GM12801 (cell line): ENCODE results near the gene TRAF3IP3.

Experiments
- TF ChIP-seq, protein P1 (sequence below): IDR thresholded peaks from one replicate; pipeline ENCODE4 v1.5.1; 2011; ENCODE audit warnings: control low read depth; ENCODE audit not compliant: insufficient read length; ENCODE audit errors: extremely low read depth

TRAF3IP3 gene

DNA sequence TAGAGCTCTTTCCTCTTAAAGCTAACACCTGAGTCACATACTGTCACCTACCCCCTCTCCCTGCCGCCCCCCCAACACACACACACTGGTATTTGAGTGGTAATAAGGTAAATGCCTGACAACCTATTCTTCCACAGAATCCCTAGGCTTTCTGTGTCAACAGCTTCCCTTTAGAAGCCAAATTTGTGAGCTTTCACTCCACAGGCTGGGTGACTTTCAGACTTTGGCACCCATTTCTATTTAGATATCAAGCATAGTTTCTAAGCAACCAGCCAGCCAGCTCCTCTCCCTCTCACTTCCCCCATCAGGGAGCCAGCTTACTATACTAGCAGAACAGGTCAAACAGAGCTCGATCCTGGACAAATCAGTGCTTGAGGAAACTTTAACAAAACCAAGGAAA is 31.7 kb downstream of the TRAF3IP3 start:
- TF ChIP-seq, protein P1, sequence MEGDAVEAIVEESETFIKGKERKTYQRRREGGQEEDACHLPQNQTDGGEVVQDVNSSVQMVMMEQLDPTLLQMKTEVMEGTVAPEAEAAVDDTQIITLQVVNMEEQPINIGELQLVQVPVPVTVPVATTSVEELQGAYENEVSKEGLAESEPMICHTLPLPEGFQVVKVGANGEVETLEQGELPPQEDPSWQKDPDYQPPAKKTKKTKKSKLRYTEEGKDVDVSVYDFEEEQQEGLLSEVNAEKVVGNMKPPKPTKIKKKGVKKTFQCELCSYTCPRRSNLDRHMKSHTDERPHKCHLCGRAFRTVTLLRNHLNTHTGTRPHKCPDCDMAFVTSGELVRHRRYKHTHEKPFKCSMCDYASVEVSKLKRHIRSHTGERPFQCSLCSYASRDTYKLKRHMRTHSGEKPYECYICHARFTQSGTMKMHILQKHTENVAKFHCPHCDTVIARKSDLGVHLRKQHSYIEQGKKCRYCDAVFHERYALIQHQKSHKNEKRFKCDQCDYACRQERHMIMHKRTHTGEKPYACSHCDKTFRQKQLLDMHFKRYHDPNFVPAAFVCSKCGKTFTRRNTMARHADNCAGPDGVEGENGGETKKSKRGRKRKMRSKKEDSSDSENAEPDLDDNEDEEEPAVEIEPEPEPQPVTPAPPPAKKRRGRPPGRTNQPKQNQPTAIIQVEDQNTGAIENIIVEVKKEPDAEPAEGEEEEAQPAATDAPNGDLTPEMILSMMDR = no peak

DNA sequence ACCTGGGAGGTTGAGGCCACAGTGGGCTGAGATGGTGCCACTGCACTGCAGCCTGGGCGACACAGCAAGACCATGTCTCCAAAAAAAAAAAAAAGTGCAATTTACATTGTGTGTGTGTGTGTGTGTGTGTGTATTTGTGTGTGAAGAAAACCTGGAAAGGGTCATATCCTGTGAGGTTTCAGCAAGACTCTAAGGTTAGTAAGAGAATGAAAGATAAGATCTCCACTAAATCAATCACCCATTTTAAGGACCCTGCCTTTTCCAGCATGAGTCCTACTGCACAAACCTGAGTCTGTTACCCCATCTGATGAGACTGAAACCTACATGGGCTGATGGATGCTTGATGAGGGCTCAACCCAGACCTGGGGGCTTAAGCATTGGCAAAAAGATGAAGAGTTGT is 33.4 kb downstream of the TRAF3IP3 start:
- TF ChIP-seq, protein P1 = no peak

DNA sequence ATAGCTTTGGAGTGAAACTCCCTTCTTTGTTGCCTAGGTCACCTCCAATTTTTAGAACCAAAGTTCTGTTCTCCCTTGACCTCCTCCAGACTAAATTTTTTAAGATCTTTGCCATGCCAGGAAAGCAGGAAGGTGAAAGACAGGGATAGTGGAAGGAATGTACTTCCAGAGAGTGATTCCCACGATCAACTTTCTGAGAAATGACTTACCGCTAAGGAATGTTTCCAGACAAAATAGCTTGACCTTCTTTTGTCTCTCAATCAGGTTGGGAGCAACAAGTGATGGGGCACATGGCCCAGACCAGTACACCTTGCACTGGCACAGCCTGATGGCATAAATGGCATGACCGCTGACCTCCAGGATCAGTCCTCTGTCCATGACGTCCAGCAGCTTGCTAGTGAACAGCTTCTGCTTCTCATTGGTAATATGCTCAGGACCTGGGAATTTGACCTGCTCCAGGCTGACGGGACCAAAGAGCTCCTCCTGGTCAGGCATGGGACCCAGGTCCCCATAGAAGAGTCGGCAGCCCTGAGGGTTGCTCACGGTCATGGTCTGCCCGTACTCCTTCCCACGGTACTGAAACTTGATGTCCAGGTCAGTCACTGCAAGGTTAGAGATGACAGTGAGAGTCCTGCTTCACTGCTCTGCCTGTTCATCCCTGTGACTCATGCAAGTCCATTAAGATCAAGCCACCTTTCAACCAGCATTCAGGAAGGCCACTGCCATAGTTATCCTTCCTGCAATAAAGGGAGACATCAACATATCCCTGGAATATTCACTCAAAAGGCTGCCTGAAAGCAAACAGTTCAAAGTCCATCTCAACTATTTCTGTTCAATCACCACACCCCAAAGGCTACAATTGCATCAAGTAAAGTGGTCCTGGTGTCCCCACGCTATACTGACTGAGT is 34.7 kb downstream of the TRAF3IP3 start:
- TF ChIP-seq, protein P1 = no peak

DNA sequence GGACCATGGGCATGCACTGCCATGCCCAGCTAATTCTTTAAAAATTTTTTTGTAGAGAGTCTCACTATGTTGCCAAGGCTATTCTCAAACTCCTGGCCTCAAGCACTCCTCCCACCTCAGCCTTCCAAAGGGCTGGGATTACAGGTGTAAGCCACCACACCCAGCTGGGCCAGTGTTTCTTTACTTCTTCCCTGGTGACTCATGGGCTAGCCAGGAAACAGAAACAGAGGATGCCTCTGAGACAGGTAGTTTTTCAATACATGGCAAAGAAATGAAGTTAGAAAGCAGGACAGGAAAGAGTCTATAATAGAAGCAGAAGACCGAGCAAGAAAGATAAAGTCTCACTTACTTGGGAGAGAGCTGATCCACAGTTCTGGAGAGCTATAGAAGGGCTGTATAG is 36.1 kb downstream of the TRAF3IP3 start:
- TF ChIP-seq, protein P1 = no peak

DNA sequence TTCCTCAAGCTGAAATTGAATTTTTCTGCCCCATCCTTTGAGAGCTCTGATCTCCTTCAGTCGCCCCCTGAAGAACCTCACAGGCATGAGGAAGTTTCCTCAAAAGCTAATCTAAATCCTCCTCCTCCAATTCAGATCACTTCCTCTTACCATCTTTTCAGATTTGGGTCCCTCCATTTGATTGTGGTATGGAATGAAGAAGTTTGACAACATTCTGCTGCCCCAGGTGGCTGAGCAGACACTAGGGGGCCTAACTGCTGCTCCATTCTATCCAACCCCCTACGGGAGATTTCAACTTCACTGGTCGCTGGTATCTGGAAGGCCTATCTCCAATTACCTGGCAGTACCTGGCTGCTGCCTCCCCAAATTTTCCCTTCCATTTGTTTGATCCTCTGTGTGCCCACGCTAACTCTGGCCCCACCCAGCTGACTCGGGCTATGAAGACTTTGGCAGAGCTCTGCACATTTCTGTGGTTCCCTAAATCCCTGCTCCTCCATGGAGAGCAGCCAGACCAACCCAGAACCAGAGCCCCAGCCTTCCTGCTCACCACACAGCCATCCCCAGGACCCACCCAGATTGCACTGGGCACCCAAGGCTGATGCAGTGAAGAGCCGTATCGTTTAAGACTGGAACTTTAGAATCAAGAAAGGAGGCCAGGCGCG is 42.3 kb downstream of the TRAF3IP3 start:
- TF ChIP-seq, protein P1 = no peak

DNA sequence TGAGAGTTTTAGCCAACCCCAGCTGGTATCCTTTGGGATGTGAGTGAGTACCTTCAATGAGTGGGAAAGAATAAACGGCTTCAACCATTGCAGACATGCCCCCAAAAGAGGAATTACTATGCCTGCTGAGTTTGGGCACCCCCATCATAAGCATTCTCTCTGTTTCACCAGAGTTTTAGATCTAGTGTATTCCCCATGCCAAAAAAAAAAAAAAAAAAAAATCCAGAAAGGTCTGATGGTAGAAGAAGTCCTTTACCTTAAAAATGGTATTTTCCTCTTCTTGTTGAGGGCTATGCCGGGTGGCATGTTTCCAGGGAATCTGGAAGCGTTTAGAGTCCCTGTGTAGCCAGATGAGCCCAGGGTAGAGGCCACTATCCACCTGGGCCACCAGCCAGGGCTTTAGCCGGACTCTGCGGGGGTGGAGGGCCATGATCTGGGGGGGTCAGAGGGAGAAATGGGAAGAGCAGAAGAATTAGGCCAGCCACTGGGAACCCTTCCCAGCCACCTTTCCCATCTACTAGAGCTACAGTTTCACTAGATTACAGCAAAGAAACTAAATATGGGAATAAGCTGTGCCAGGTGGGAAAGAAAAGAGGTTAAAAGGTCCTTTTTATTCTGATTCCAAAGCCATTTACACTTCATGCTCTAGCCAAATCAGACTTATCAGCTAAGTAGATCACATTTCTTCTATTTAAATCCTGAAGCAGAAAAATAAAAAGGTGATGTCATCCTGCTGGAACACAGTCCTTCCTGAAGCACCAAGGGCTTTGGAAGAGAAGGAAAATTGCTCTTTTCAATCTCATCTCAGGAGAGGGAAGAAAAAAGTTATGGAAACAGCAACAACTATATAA is 45.4 kb downstream of the TRAF3IP3 start:
- TF ChIP-seq, protein P1 = no peak

DNA sequence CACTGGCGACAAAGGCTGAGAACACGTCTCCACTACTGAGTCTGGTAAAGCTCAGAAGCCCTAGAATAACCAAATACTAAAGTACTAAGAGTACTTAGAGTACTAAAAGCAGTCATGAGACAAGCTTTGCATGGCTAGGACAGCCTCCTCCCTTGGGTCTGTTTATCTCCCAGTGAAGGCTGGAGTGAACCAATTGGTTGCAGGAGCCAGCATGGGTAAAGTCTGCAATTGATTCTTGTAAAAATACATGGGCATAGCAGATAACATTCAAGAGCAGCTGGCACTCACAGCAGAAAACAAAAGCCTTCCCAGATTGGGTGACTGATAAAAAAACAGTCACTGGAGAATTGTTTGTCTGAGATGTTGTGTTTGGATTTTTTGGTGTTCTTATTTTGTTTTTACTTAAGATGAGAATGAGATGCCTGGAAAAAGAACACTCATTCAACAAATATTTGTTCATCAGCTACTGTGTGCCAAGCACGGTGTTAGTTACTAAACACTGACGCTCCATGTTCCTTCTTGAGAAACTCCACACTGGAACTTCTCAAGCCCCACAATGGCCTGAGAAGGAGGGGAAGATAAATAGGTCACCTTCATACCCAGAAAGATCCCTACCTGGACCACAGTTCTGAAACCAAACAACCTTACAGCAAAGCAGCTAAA is 46.4 kb downstream of the TRAF3IP3 start:
- TF ChIP-seq, protein P1 = no peak
